Superior temporal gyrus (tissue), 1 donor: ENCODE data around the gene ZNF516.

ENCODE experiments used
- DNase-seq: peaks from one replicate; pipeline ENCODE4 v3.0.0-alpha.2; 2016; ENCODE audit errors: extremely low spot score

Gene ZNF516

DNA sequence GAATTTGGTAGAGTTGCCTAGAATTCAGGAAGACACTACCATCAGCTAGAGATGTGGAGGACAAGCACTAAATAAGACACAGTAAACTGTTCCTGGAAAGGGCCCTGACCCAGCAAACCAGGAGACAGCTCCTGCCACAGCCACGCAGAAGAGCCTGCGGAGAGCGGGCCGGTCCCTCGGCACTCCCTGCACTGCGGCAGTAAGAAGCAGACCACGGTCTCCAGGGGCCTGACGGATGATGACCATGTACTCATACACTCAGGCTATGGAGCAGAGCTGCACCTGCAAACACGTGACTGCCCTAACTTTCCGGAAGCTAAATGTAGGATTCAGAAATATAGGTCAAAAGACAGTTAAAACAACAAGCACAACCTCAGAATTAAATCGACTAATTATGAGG is 72.9 kb downstream of the ZNF516 start:
- DNase-seq, result no peak

DNA sequence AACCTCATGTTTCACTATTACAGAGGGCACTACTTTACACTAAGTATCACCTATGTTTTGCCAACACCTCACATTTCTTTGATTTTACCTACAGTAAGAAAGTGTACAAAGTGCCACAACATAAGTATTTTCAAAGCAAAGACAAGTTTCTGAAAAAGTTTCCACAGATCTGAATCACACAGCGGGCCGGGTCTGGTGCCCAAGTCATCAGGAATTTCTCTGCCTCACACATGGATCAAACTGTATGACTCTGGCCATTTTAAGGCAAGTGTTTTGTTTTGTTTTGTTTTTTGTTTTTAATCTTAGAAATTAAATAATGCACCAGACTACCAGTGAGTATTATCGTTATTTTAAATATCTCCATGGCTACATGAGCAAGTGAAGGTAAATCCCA is 73.4 kb downstream of the ZNF516 start:
- no peak for DNase-seq

GRCh38 chr18:76420898-76421684 is 74.0 kb downstream of the ZNF516 start:
- DNase-seq, result no peak

DNA sequence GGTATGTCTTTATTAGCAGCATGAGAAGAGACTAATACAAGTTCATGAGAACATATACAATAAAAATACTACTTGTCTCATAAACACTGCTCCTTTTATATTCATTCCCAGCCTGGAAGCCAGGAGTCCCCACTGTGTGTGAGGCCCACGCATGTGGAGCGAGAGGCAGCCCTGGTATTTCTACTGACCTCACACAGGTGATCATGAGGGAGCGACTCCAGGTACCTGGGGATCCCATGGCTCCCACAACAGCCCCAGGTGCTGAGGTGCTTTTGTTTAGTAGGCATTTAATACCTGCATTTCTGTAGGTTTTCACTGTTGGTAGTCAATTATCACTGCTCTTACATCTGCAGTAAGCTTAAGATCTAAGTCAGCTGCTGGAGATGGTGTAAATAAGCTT is 75.2 kb downstream of the ZNF516 start:
- no peak for DNase-seq

DNA sequence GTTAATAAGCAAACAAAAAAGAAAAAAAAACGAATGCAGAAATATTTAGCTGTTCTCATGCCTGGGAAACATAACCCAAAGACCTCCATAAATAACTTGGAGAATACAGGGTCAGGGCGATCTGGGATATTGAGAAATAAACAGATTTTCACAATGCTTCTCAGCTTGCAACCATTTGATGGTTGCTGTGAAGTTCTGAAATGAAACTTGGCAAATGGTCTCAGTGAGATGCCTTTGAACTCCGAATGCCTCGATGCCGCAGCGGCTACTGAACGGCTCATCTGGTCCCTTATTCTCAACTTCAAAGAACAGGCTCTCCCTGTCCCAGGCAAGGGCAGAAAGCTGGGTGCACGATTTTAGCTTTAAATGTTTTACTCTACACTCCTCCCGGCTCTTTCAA is 78.1 kb downstream of the ZNF516 start:
- DNase-seq, result no peak

- no peak for DNase-seq
Observed at GRCh38 chr18:76414936-76415621, 80.0 kb downstream of the ZNF516 start.

DNA sequence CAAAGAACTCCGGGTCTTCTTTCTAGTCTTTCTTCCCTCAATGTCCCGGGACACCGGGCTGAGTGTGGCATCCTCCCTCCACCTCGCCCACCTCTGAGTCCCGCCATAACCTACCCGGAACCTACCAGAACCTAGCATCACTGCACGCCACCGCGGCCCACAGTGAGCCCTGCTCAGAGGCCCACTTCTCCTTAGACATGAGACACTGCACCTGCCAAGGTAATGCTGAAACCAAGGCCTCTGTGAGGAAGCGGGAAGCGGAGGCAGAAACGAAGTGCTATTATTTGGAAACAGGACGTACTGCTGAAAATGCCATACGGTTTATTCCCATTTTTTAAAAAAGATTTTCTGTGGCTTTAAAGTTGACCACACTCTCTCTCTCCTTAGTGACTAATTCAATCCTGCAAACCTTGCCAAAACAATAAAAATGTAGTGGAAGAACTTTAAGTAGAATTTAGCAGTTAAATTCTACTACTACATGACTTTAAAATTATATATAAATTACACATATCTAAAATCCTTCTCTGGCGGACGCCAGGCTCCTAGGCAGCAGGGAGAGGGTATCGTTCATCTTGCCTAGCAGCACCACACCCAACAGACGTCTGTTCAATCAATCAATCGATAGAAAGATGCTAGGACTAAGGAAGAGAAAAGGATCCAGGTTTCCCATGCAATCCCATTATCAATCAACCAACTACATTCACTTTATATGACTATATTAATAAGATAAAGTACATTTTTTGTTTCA is 82.0 kb downstream of the ZNF516 start:
- DNase-seq, result no peak

- DNase-seq, result no peak
Observed at GRCh38 chr18:76412010-76412817, 82.8 kb downstream of the ZNF516 start.

DNA sequence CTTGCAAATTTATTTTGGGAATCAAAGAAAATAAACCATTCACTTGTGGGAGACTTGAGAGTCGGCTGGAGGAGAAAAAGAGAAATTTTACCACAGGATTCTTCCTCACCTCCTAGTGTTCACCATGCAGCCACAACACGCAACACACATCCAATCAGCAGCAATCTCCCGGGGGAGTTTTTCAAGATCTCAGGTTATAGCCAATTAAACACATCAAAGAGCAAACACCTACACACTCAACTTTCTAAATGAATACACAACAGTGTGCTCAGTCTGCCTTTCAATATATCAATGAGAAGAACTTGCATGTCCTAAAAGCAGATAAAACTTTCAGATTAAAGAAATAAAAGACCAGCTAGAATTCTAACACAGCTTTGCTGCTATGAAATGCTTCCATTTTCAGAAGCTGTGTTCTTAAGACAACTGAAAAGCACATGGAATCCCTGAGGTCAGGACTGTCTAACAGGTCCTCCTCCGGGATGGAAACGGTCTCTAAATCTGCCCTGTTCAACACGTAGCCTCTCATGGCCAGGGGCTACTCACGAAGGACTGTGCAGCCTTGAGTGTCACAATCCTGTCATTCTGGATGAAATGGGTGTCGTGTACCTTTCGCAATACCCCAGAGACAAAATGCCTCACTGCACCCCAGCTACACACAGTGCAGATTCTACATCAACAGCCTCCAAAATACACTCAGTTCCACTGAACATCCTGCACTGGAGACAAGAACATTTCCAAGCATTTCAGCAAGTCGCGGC is 84.2 kb downstream of the ZNF516 start:
- DNase-seq, result no peak

- no peak for DNase-seq
Observed at GRCh38 chr18:76410033-76410432, 85.0 kb downstream of the ZNF516 start.

GRCh38 chr18:76408480-76409067 is 86.5 kb downstream of the ZNF516 start:
- DNase-seq, result no peak

DNA sequence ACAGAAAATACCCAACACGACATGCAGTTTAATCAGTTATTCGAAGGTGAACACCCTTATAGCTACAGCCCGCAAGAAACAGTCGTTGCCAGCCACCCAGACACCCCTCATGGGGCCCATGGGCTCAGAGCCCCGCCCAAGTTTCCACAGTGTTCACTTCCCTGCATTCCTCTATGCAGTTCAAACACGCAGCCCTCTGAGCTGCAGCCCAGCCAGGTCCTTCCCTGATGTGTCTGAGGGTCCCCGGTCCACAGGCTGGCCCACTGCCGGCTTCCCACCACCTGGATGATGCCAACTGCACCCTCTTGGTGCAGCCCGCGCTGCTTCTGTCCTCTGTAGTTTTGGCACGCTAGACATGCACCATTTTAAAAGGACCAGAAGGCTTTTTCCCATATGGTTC is 87.4 kb downstream of the ZNF516 start:
- DNase-seq, result no peak

DNA sequence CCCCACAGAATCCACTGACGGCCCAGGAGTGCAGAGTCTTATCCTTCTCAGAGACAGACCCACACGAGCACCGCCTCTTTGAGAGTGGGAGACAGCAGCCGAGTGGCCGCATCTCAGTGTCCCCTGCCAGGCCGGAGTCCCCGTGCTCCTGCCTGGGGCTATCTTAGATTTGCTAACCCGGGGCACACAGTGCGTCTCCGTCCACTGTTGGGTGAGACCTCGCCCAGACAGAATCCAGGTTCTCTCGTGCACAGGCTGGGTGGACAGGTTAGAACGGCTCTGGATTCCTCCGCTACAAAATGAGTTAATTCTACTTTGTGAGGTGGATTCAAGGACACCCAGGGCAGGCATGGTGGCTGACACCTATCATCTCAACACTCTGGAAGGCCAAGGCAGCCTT is 88.3 kb downstream of the ZNF516 start:
- DNase-seq, result no peak

- DNase-seq, result no peak
Observed at GRCh38 chr18:76405681-76406356, 89.2 kb downstream of the ZNF516 start.

DNA sequence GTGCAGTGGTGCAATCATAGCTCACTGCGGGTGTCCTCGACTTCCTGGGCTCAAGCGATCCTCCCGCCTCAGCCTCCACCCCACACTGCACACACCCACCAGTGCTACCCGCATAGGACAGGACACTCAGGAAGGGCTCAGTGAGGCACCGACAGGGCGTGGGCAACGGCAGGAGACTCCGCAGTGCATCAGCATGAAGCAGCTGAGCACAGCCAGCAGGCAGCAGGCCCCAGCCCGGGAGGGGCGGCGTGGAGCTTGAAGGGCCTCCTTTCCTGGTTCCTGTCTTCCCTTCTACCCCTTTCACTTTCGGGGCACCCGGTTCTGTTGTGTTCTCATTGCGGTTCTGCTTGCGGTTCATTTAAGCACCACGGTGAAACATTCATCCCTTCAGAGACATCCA is 89.8 kb downstream of the ZNF516 start:
- no peak for DNase-seq

GRCh38 chr18:76404345-76404831 is 90.7 kb downstream of the ZNF516 start:
- DNase-seq, result no peak

- peak; percentile 4 for DNase-seq
Observed at GRCh38 chr18:76402026-76402990, 92.7 kb downstream of the ZNF516 start.

- DNase-seq, result no peak
Observed at GRCh38 chr18:76401498-76401897, 93.5 kb downstream of the ZNF516 start.
